GM19468 (cell line): ENCODE results near the gene CLDND1.

ENCODE experiments used
- ATAC-seq: cut with Tn5 transposase; IDR thresholded peaks from one replicate; pipeline ENCODE4 v1.9.1; 2021; ENCODE audit warnings: mild to moderate bottlenecking, moderate library complexity, moderate number of reproducible peaks; ENCODE audit not compliant: unreplicated experiment; ENCODE audit errors: extremely low read depth

The CLDND1 gene

DNA sequence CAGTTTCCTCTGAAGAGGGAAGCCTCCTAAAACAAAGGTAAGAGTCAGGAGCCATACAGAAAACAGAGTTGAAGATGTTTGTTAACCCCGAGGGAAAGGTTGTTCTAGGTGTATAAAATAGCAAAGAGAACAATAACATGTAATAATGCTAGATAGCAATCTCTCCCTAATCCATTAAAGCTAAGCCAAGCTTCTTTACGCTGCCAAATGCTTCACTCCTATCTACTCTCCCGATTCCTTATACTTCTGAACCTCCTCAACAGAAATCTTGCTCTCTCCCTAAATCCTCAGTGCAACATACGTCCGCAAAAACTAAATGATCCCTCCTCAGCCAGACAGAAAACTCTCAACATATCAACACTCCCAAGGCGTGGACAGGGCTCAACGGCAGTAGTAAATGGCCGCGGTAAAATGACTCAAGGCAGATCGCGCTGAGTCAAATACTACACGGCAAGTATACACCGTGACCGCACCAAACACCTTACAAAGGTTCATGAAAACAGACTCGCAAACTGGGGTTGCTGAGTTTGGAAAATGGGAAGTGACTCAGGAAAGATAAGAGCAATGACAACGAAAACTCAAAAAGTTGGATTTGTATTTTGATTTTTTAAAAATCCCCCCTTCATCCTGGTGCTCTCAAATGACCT lies 682 bp downstream of the CLDND1 start:
- ATAC-seq: peak; percentile 17

DNA sequence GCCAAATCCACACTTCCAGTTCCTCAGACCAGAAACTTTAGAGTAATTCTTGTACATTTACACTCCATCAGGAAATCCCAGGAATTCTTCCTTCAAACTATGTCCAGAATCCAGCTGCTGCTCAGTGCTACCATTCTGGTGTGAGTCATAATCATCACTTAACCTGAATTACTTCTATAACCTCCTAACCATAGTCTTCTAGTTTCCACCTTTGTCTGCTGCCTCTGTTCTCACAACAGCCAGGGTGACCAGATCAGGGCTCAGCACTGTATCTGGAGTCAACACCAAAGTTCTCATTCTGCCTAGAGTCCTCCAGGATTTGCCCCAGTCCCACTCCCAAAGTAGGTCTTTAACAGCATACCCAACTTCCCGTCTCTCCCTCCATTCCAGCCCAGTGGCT lies 3.4 kb downstream of the CLDND1 start:
- ATAC-seq: no peak

DNA sequence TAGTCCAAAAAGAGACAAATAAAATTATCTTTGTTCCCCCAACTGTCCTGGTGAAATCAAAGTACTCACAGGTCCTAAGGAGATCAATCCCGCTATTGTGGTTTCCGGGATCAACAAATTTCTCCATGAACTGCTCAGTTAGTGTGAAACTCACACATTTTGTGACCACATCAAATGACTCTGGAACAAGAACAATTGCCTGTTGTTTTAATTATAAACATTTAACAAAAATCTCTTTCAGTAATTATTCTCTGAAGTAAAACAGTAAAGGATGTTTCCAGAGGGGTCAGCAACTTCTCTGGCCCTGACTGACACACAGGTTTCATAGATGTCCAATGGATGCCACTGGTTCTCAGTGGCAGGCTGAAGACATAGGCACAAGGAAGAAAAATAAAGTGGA lies 3.9 kb downstream of the CLDND1 start:
- no peak for ATAC-seq

- ATAC-seq: no peak
Measured at GRCh38 chr3:98514948-98515347, 7.8 kb downstream of the CLDND1 start.

DNA sequence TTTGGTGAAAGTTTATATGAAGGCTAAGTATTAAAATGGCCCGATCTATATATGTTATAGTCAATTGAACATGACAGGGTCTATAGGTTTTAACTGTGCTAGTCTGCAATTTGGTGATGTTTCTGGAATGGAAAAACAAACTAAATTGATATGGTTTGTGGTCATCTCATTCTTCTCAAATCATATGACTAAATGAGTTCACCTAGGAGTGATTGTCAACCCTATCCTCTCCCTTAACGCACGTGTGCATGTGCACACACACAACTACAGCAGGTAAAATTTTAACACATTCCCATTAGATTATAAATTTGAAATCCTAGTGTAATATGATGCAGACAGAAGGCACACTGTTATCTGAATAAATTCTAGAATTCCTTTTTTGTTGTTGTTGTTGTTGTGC lies 9.0 kb downstream of the CLDND1 start:
- ATAC-seq: no peak

- ATAC-seq: no peak
Measured at GRCh38 chr3:98513091-98513511, 9.6 kb downstream of the CLDND1 start.

GRCh38 chr3:98512576-98512975 lies 10.1 kb downstream of the CLDND1 start:
- ATAC-seq: no peak

- no peak for ATAC-seq
Measured at GRCh38 chr3:98508582-98508981, 14.1 kb downstream of the CLDND1 start.

GRCh38 chr3:98504539-98504938 lies 18.2 kb downstream of the CLDND1 start:
- no peak for ATAC-seq

DNA sequence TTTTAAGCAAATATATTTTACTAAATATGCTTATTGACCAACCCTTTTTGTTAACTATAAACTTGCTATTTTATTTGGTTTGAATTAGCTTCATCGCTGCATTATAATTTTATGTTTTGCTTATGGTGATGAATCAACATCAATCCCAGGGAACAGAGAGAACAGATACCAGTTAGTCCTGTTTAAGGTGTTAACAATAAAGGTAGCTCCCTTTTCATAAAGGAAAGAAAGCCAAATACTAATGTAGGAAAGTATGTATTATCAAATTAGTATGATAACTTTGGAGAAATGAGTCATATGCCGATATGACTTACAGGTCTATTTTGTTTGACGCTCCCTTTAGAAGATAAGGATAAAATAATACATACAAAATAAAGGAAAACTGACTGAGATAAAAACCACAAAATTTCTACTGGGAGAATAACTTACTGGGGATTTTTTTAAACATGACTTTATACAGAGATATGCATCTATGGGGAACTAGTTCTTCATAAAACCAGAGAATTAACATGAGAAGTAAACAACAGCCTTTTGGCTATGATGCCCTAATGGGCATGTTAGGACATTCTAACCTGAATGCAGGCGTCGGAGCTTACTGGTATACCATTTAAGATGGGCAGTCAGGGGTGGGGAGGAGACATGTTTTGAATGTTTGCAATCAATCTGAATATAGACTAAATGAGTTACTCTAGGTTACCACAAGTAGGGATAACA lies 20.7 kb downstream of the CLDND1 start:
- ATAC-seq: no peak

DNA sequence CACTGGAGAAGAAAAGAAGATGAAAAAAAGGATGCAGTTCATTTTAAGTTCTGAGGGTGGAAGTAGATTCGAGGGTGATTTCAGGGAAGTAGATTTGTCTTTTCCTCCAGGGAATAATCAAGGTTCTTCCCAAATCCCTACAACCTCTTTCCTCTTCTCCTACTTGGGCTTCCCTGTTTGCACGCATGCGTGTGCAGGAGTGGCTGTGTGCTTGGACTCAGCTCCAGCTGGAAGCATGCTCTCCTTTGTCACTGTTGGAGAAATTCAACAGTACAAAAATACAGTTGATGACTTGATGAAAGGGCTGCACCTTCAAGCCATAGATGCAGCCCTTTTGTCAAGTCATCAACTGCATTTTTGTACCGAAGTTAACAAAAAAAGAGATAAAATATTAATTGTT lies 21.4 kb downstream of the CLDND1 start:
- no peak for ATAC-seq

DNA sequence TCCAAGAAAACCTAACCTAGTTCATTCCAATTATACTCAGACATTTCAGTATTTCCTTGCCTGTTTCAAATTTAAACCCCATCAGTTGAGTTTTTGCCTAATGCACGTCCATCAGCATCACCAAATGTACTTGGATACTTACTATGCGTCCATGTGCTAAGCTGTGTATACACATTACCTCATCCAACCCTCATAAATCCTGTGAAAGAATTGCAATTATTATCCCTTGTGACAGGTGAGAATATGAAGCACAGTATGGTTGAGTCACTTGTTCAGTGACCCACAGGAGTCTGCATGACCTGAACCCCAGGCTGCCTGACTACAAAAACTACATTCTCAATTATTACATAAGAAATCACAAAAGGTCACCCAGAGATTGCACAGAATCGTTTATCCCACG lies 22.7 kb downstream of the CLDND1 start:
- no peak for ATAC-seq

GRCh38 chr3:98497381-98497780 lies 25.3 kb downstream of the CLDND1 start, which contains the start of gene OR5K2:
TSS of gene OR5K2 (plus strand) at chr3:98497681. CDS start at chr3:98497681, 0 bp downstream.
- ATAC-seq: no peak

DNA sequence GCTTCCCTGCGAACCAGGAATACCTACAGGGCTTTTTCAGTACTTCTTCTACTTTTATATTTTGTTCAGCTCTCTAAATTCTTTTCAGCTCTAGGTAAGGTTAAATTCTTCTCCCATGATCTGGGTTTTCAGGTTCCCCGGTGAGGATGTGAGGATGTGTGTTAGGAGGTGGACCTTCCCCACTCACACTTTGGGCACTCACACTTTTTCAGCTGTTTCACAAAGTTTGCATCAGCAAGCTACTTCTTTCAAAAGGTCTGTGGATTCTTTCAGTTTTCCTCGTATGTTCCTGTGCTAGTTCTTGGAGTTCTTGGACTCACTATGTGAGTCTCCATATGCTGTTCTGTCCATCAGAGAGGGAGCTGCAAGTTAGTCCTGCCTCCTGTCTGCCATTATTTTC lies 39.1 kb downstream of the CLDND1 start:
- ATAC-seq: no peak

- ATAC-seq: no peak
Measured at GRCh38 chr3:98482717-98483482, 39.8 kb downstream of the CLDND1 start.
